HG03342 (cell line): ENCODE data around the gene ATP6V1G3.
"Not testable (repeated sequence)": the region's sequence is repeated elsewhere in the genome, so short reads cannot be mapped to it uniquely, and the experiment has no call there.

Source experiments
- ATAC-seq: cut with Tn5 transposase; IDR thresholded peaks from one replicate; pipeline ENCODE4 v1.9.1; 2021; ENCODE audit warnings: mild to moderate bottlenecking, moderate library complexity; ENCODE audit not compliant: unreplicated experiment

The ATP6V1G3 gene

DNA sequence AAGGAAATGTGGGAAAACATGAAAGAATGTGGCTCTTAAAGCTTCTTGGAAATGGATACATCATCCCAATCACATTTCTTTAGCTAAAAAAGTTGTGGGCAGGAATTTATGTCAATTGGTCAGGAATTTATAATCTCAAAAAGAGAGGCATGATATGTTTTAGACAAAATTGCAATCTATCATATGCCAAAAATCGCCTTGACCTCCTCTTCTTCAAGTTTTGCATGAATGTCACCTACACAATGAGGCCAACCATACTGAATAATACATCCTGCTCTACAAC, 42.4 kb downstream of the ATP6V1G3 start:
- no peak for ATAC-seq

DNA sequence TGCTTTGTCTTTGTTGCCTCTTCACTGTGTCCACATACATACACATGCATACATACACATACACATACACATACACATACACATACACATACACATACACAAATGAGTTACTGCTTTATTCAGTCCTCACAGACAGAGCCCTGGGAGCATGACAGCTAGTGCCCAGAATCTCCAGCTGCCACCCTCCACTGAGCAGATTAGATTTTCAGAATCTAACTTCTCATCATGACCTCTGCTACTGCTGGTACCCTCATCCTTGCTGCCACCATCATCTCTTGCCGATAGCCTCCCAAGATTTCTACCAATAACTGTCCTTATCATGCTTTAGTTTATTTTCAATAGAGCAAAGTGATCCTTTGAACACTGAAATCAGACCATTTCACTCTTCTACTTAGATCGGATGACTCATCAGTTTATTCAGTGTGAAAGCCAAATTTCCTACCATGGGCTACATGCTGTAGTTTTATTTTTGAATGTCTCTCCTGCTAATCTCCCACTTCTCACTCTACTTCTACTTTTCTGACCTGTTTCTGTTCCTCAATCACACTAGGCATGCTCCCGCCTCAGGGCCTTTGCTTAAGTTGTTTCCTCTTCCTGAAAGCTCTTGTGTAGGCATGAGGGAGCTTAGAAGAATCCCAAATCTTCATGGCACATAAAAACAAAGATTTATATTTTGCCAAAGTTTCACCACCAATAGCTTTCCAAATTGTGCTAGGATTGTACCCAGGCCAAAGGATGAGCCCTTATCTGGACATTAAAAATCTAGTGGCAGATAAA, 43.0 kb downstream of the ATP6V1G3 start:
- ATAC-seq, result no peak

DNA sequence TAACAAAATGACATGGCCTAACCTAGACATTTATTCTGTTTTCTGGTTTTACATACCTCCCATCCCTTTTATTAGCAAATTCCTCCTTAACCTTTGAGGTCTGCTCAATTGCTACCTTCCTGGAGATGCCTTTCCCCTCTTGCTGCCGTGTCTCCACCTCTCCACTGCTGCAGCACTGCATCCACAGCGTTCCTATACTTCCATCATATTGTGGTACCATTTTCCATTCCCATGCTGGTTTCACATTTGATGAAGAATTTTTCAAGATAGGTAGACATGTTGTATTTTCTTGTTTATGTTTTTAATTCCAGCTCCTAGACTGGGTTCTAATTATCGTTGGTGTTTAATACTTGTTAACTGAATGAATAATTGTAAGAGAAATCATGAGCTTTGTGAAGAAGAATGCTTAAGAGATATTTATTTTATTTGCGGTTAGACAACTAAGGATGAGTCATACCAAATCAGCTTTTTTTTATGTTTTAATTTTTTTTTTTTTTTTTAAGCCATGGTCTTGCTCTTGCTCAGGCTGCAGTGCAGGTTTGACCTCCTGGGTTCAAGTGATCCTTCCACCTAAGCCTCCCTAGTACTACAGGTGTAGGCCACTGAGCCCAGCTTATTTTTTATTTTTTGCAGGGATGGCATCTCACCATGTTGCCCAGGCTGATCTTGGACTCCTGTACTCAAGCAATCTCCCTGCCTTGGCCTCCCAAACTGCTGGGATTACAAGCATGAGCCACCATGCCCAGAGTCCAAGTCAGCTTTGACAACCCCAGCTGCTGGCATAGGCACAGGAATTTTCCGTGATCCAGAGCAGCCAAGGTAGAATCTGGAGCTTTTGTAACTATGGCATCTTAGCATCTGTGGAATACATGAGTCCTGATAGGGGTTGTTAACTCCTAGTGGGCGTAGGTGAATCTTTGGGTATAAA, 44.0 kb downstream of the ATP6V1G3 start:
- ATAC-seq, result no peak

DNA sequence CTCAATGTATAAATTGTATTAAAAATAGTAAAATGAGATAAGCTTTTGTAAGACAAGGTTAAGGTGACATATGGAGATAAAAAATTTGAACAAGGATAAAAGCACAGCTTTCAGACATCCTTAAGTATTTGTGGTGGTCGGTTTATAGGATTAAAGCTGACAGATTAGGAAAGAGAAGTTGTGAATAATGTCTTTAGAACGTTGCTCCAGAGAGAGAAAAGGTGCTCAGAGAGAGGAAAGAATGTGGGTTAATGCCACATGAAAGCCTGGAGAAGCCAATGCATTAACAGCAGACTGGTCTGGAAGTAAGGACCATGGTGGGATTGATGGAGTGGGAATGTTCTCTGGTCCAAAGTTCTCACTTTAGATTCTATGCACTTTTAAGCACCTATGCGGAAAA, 44.8 kb downstream of the ATP6V1G3 start:
- no peak for ATAC-seq

GRCh38 chr1:198494658-198495103, 45.8 kb downstream of the ATP6V1G3 start:
- ATAC-seq, result no peak

- no peak for ATAC-seq
Measured at GRCh38 chr1:198494139-198494538, 46.3 kb downstream of the ATP6V1G3 start.

DNA sequence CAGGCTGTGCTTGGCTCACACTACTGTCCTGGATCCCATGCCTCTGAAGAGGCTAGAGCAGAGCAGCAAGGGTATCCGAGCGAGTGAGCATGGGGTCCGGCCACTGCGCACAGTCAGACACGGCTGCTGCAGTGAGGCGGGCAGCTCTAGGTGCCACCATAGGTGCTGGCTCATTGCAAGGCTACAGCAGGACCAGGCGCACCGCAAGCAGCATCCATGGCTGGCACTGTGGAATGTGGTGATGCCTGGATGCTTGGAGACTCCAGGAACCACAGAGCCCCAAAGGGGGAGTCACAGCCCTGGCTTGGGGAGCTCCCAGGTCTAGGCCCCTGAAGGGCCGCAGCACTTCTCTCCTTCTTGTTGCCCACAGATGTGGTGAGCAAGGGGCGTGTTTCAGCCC, 47.2 kb downstream of the ATP6V1G3 start:
- ATAC-seq, result no peak

GRCh38 chr1:198492872-198493271, 47.6 kb downstream of the ATP6V1G3 start:
- ATAC-seq, result no peak

DNA sequence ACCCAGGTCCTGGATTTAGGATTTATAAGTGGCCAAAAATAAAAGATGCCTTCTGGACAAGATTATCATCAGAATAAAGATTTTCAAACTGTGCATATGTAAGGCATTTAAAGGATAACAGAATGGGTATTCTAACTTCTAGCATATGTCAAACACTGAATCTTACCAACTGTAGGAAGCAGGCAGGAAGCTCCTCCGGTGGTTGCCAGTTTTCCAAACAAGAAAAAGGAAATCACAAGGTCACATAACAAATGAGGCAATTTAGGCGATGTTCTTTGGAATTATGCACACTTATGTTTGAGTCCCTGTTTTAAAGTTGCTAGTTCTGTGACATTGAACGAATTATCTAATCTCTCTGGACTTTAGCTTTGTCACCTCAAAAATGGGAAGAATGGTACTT, 48.9 kb downstream of the ATP6V1G3 start:
- no peak for ATAC-seq

DNA sequence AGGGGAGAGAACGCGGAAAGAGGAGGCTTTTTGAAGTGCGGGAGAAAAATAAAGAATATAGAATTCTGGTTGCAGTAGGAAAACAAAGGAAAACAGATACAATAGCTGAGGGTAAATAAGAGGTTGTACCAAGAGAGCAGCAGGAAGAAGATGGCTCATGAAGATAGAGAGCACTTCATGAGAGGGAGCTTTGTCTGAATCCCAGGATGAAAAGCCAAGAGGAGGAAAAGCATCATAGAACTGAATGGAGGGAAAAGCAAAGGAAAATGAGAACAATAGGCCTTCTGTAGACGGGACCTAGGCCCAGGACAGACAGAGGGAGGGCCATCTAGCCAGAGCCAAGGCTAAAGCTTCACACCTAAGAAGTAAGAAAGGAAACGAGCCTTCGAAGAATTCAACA, 49.5 kb downstream of the ATP6V1G3 start:
- no peak for ATAC-seq

GRCh38 chr1:198490224-198490623, 50.3 kb downstream of the ATP6V1G3 start:
- ATAC-seq, result no peak

GRCh38 chr1:198486903-198487302, 53.6 kb downstream of the ATP6V1G3 start:
- no peak for ATAC-seq

DNA sequence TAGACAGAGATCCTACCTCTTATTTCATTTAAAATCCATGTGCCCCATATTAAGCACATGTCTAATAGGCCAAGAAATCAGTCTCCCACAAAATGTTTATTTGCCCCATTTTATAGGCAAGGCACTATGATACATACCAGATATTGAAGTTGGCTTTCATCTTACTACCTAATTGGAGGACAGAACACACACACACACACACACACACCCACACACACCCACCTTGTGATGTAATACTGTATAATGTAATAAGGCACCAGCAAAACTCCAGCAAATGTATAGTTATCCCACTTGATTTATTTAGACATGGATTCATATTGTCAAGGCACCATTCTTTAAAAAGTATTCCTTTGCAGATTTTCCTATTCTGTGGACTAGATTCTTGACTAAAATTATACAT, 56.8 kb downstream of the ATP6V1G3 start:
- no peak for ATAC-seq

GRCh38 chr1:198483006-198483405, 57.5 kb downstream of the ATP6V1G3 start:
- no peak for ATAC-seq

DNA sequence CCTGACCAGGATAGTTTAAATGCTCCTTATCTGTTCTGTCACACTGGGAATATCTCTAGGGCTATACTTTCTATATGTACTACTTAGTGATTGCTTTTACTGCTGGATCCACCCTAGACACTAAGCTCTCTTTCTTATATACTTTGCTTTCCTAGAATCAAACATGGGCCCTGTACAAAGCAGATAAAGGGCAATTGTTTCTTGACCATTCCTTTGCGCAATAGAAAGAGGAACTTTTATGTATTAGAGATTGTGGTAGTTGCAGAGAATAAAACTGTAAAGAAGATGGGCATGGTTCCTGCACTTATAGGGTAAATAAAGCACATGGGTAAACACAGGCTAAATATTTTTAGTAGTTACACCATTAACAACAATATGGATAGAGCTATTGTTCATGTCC, 58.8 kb downstream of the ATP6V1G3 start:
- no peak for ATAC-seq

DNA sequence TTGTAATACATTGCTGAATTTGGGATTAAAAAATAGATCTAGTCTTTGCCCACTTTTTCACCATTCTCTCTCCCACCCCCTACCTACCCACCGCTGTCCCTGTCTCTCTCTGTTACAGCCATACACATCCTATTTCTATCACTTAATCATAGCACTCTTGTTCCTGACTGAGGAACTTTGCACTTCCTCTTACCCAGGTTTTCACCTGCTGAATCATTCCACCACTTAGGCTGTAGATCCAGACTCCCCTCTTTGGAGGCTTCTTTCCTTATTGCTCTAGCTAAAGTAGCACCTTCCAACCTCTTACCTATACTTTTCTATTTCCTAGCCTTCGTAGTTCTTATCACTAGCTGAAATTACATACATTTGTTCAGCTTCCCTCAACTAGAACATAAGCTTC, 59.6 kb downstream of the ATP6V1G3 start:
- ATAC-seq, result no peak

DNA sequence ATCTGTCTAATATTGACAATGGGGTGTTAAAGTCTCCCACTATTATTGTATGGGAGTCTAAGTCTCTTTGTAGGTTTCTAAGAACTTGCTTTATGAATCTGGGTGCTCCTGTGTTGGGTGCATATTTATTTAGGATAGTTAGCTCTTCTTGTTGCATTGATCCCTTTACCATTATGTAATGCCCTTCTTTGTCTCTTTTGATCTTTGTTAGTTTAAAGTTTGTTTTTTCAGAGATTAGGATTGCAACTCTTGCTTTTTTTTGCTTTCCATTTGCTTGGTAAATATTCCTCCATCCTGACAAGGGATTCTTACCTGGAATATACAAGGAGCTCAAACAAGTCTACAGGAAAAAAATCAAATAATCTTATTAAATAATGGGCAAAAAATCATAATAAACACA, 63.1 kb downstream of the ATP6V1G3 start:
- not testable (repeated sequence) for ATAC-seq
